ENCODE data around the gene B3GALT6. TPM values are rescaled to one million over a fixed set of nuclear protein-coding genes. Genes with fewer than 3 reads are reported as not detected.

B3GALT6 gene
- total RNA-seq, 1 experiment from 2014 or later, result 38.4 TPM

DNA sequence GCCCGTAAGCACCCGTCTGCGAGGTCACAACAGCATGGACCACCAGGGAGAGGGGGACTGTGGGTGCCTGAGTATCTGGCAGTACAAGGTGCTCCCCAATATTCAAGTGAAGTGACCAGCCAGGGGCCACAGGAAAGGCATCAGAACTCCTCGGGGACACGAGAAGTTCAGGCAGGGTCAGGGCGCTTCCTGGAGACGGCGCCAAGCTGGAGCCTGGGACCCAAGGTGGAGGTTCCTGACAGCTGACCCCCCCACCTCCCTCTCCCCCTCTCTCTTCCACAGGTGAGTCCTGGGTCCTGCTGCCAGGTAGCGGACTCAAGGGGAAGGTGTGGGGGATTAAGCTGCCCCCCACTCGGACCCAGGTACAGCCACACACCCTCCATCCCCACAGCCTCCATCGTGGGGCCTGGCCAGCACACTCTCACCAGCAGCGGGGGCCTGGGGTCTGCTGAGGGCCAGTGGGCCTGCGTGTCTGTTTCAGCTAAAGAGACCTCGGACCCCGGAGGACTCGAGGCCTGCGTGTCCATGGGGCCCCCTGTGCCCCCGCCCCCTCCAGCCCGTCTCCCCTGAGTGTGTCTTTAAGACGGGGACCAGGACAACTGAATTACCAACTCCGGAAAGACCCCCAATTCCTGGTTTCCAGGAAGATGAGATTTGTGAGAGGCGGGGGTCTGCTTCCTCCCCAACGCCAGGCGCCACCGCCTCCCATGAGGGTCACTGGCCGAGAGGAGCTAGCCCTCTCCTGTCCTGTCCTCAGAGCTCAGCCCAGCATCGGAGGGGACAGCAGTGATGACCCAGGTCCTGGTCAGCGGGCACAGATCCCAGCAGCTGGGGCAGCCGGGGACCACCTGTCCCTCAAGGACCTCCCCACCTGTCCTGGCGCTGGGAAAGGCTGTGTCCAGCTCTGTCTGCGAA, 31.8 kb upstream of the B3GALT6 start:
- in situ Hi-C loops (cut with HindIII; ENCODE audit: low sequenced_read_pairs), result no loop called here
- DNase-seq (ENCODE audit: low spot score), result no peak

DNA sequence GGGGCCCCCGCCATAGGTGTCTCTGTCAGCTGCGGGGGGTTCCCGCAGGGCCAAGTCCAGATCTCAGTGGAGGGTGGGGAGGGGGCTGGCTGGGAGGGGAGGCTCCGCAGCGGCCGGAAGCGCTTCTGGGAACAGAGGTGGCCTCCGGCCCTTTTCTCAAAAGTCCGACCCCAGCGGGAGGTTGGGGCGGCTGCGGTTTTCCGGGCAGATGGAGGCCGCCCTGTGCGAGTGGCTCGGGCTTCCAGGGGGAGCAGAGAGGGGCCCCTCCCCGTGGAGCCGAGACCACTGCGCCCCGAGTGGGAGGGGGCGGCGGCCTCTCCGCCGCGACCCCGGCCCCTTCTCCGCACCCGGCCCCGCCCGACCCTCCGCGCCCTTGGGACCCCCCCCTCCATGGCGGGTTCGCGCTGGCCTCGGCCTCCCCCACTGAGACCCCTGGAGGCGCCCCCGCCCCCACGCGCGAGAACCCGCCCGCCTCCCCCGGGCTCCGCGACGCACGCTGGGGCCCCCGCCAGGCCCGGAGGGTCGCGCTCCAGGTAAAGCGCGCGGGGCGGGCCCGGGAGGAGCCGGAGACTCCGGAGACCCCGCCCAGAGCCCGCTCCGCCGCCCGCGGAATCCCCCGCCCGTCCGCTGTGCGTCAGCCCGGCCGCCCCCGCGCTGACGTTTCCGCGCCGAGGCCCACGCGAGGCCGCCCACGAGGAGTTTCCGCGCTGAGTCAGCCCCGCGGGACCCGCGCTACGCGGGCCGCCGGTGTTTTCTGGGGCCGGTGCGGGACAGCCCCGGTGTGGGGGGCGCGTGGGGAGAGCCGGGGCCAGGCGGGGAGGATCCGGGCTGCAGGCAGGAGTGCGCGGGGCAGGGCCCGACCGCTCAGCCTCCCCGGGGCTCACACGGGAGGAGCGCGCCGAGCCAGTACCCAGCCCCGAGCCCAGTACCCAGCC, 30.9 kb upstream of the B3GALT6 start:
- DNase-seq (ENCODE audit: low spot score), result no peak

GRCh38 chr1:1202831-1203560, 29.0 kb upstream of the B3GALT6 start:
- in situ Hi-C loops (cut with HindIII; ENCODE audit: low sequenced_read_pairs), result no loop called here
- no peak for DNase-seq (ENCODE audit: low spot score)

More for the DNA sequence above, 30.9 kb upstream of the B3GALT6 start:
- in situ Hi-C loops (cut with HindIII; ENCODE audit: low sequenced_read_pairs), result no loop called here

GRCh38 chr1:1203561-1204424, 28.2 kb upstream of the B3GALT6 start:
- DNase-seq (ENCODE audit: low spot score), result no peak
- in situ Hi-C loops (cut with HindIII; ENCODE audit: low sequenced_read_pairs), result no loop called here

- in situ Hi-C loops (cut with HindIII; ENCODE audit: low sequenced_read_pairs), result no loop called here
Measured at GRCh38 chr1:1204425-1204920, 27.6 kb upstream of the B3GALT6 start.

DNA sequence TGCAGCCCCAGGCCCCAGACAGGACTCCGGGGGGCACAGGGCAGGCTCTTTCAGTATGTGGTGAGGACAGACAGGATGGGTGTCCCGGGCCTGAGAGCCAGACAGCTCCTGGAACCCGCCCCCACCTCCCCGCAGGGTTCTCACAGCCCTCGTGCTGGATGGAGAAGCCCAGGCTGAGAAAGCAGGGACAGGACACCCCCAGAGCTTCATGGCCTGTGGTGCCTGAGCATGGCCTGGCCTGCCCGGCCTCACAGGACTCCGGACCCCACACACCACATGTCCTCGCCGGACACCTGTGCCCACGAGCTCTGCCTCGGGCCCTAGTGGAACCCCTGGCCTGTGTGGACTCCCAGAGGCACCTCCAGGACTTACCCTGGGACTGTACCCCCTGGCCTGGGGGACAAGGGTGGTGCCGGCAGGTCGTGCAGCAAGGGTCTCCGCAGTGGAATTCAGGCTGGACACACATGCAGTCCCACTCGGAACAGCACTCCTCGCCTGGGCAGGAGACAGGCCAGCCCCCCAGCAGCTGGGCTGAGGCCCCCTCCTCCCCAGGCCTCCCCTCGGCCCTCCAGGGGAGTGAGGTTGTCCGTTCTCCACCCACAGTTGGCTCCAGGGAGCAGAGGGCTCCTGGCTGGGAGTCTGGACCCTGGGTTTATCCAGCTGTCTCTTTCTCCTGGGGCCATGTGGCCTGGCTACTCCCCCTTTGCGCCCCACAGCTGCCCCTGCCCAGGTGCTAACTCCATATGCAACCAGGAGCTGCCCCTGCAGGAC, 26.9 kb upstream of the B3GALT6 start:
- in situ Hi-C loops (cut with HindIII; ENCODE audit: low sequenced_read_pairs), result no loop called here
- no peak for DNase-seq (ENCODE audit: low spot score)

More at GRCh38 chr1:1204425-1204920, 27.6 kb upstream of the B3GALT6 start:
- no peak for DNase-seq (ENCODE audit: low spot score)

- DNase-seq (ENCODE audit: low spot score), result no peak
Measured at GRCh38 chr1:1205769-1206375, 26.2 kb upstream of the B3GALT6 start.

GRCh38 chr1:1206376-1206965, 25.6 kb upstream of the B3GALT6 start, which contains the start of gene TNFRSF18:
TSS of gene TNFRSF18 (minus strand) at chr1:1206592. CDS start at chr1:1206571, 21 bp downstream.
- in situ Hi-C loops (cut with HindIII; ENCODE audit: low sequenced_read_pairs), result no loop called here
- DNase-seq (ENCODE audit: low spot score), result no peak

More at GRCh38 chr1:1205769-1206375, 26.2 kb upstream of the B3GALT6 start:
- in situ Hi-C loops (cut with HindIII; ENCODE audit: low sequenced_read_pairs), result no loop called here

DNA sequence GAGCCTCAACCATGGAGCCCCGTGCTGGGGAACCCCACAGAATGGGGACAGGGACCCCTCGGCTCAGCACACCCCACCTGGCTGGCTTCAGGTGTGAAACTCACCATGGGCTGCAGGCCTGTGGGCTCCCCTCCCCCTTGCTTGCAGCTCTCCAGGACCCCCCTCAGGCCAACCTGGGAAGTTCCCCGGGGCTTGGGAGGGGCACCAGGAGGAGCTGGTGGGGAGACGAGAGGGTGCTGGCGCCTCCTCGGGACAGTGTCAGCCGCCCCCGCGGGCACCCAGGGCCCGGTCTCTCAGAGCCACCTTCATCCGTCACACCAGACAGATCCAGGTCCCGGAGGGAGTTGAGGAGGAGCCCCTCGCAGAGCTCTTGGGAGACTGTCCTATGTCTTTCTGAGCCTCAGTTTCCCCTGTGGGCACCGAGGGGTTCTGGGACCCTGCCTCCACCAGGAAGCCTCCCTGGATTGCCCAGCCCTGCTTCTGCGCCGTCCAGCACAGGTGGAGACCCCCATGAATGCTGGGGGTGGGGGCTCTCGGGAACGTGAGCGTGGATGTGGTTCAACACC, 25.0 kb upstream of the B3GALT6 start:
- DNase-seq (ENCODE audit: low spot score), result no peak
- in situ Hi-C loops (cut with HindIII; ENCODE audit: low sequenced_read_pairs), result no loop called here

GRCh38 chr1:1207571-1207892, 24.5 kb upstream of the B3GALT6 start:
- DNase-seq (ENCODE audit: low spot score), result no peak

DNA sequence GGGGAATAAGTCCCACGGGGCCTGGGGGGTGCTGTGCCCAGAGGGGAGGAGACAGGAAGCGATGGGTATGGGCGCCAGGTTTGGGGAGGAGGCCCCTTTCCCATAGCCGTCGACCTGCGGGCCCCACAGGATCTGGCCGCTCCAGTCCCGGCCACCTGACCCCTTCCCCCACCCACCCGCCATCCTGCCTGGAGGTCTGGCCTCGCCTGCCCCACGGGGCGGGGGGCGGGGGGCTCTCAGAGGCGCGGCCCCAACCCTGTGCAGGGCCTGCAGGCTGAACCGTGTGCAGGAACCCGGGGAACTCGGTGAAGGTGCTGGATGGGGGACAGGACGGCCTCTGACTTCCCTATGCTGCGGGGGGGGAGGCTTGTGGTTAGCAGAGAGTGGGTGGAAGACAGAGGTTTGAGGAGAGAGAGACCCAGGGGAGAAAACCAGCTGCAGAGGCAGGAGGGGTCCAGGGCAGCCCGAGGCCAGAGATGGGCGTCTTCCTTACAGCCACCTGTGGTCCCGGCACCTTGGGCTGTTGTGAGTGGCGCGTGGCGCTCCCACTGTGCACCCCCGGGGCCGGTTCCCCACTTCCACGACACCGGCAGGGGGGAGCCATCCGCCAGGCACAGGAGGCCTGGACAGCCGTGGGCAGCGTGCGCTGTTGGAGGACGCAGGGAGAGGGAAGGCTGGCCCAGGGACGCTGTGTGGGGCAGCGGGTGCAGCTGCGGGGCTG, 23.2 kb upstream of the B3GALT6 start:
- in situ Hi-C loops (cut with HindIII; ENCODE audit: low sequenced_read_pairs), result no loop called here

More at GRCh38 chr1:1207571-1207892, 24.5 kb upstream of the B3GALT6 start:
- in situ Hi-C loops (cut with HindIII; ENCODE audit: low sequenced_read_pairs), result no loop called here

DNA sequence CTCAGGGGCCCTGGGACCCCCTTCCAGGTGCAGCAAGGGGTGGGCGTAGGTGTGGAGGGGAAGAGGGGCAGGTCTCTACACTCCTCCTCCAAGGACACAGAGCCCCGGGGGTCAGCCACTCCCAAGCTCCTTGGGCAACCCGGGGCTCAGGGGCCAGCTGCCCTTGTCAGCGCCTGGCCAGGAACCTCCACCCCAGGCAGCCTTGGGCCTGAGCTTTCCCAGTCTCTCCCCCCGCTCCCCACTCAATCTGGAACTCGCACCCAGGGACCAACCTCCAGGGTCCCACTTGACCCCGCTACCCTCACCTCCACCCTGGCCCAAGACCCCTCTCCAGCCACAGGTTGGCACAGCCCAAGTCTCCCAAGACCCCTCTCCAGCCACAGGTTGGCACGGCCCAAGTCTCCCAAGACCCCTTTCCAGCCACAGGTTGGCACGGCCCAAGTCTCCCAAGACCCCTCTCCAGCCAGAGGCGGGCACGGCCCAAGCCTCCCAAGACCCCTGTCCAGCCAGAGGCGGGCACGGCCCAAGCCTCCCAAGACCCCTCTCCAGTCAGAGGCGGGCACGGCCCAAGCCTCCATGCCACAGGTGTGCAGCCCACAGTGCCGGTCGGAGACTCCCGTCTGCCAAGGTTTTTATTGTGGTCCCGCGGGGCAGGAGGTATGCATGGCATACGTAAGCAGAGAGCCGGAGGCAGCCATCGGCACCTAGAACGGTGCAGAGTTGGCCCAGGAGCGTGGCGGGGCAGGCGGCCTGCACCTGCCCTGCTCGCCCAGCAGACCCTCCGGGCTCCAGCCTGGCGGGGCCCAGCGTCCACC, 21.1 kb upstream of the B3GALT6 start:
- no peak for DNase-seq (ENCODE audit: low spot score)
- in situ Hi-C loops (cut with HindIII; ENCODE audit: low sequenced_read_pairs), result no loop called here

More for the DNA sequence above, 23.2 kb upstream of the B3GALT6 start:
- DNase-seq (ENCODE audit: low spot score), result no peak

GRCh38 chr1:1211541-1212441, 20.2 kb upstream of the B3GALT6 start:
- in situ Hi-C loops (cut with HindIII; ENCODE audit: low sequenced_read_pairs), result no loop called here
- no peak for DNase-seq (ENCODE audit: low spot score)

DNA sequence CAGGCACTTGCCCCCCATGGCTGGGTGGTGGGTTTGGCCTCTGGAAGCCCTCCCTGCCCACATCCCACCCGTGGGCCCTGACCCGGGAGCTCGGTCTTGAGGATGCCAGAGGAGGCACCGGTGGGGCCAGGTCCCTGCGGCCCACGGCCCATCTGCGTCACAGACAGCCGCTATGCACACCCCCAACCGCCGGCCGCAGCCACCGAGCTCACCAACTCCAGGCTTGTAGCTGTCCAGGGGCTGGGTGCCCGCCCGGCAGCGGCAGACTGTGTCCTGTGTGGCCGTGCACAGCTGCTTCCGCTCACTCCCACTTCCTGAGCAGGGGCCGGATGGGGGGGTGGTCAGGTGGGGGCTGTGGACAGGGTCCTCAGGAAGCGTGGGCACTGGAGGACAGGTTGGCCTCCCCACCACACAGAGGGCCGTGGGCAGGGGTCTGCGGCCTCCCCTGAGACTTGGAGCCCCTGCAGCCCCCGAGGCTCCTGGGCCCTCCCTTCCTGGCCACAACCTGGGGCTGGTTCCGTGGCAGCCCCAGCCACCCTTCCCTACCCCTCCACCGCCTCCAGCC, 19.2 kb upstream of the B3GALT6 start:
- DNase-seq (ENCODE audit: low spot score), result no peak
- in situ Hi-C loops (cut with HindIII; ENCODE audit: low sequenced_read_pairs), result no loop called here
